Spleen (tissue), 11 donors: ENCODE data around the gene TBC1D10A. TPM values are rescaled to one million over a fixed set of nuclear protein-coding genes. Genes with fewer than 3 reads are reported as not detected.
A peak's percentile ranks its signal among the peaks of the same experiment; 100 is the strongest.

Experiments used
- DNase-seq: peaks from one replicate; pipeline ENCODE4 v3.0.0-alpha.2; 2020
- H3K27ac ChIP-seq, 8 donors: fragments of 200-600 bp; sonication (generic) in 7 of 8; 1 replicate in 4 of 8; 2 replicates in 4 of 8; pipeline versions ENCODE4 v1.5.0 to v1.8.0; 2016 to 2021; ENCODE audit warnings: inconsistent platforms in 4 of 8, mild to moderate bottlenecking in 4 of 8, moderate library complexity in 1 of 8
- H3K27me3 ChIP-seq, 7 donors: fragments of 200-600 bp; sonication (generic) in 6 of 7; replicated peaks in 1 of 7; 1 replicate in 4 of 7; 2 replicates in 3 of 7; pipeline versions ENCODE4 v1.5.0 to v1.8.0; 2016 to 2021; ENCODE audit warnings: inconsistent platforms in 3 of 7, mild to moderate bottlenecking in 1 of 7
- H3K36me3 ChIP-seq, 6 donors: fragments of 200-600 bp; sonication (generic) in 5 of 6; 1 replicate in 4 of 6; 2 replicates in 2 of 6; pipeline versions ENCODE4 v1.5.0 to v1.8.0; 2016 to 2021; ENCODE audit warnings: inconsistent platforms in 2 of 6
- H3K4me1 ChIP-seq, 6 donors: fragments of 200-600 bp; sonication (generic) in 5 of 6; 1 replicate in 3 of 6; 2 replicates in 3 of 6; pipeline versions ENCODE4 v1.5.0 to v1.8.0; 2016 to 2021; ENCODE audit warnings: inconsistent platforms in 3 of 6
- H3K4me3 ChIP-seq, 8 donors: fragments of 200-600 bp; sonication (generic) in 7 of 8; 1 replicate in 4 of 8; 2 replicates in 4 of 8; pipeline versions ENCODE4 v1.5.0 to v1.8.0; 2016 to 2021; ENCODE audit warnings: inconsistent platforms in 4 of 8, mild to moderate bottlenecking in 4 of 8, moderate library complexity in 2 of 8
- H3K9me3 ChIP-seq, 8 donors: fragments of 200-600 bp; sonication (generic) in 7 of 8; 1 replicate in 4 of 8; 2 replicates in 4 of 8; pipeline versions ENCODE4 v1.5.0 to v1.8.0; 2016 to 2021; ENCODE audit warnings: inconsistent platforms in 4 of 8
- CTCF ChIP-seq, 11 experiments: fragments of 200-600 bp in 7 of 11; fragments of 450-650 bp in 4 of 11; sonication (generic) in 4 of 11; IDR thresholded peaks in 8 of 11; conservative IDR thresholded peaks in 3 of 11; 1 replicate in 7 of 11; 2 replicates in 4 of 11; pipeline versions ENCODE4 v1.4.0 to v1.8.0; 2016 to 2021; ENCODE audit warnings: antibody characterized with exemption in 11 of 11, inconsistent platforms in 4 of 11, mild to moderate bottlenecking in 1 of 11
- POLR2A ChIP-seq, 3 donors: fragments of 450-650 bp; IDR thresholded peaks; one replicate each; pipeline ENCODE4 v1.5.1; 2017; ENCODE audit warnings: antibody characterized with exemption in 3 of 3, mild to moderate bottlenecking in 1 of 3
- POLR2AphosphoS5 ChIP-seq, 3 donors: sonication (generic); formaldehyde crosslinking; IDR thresholded peaks; one replicate each; pipeline ENCODE4 v1.5.1; 2017; ENCODE audit warnings: antibody characterized with exemption in 3 of 3
- WGBS, 5 donors: extraction: QIAGEN DNeasy Blood & Tissue Kit in 3 of 5; methylation state at CpG; one replicate each; pipeline versions ENCODE4 v1.1.5 to v1.1.7; 2013 to 2018; 5-methylcytosine and 5-hydroxymethylcytosine counted together
- intact Hi-C: fragments of 100-400 bp; cut with DNase I; formaldehyde crosslinking; loops from one replicate; pipeline ENCODE4 v1.15.0; 2023; ENCODE audit warnings: low total_unique reads
- polyA plus RNA-seq, 3 donors: library from polyadenylated mRNA; stranded (reverse); fragments of 200-250 nt; gene quantifications; one replicate each; pipeline ENCODE4 v1.2.1, GENCODE V29; 2013
- total RNA-seq, 7 donors: library from RNA; depleted of rRNA in 3 of 7; stranded (reverse); fragments of >200 nt in 3 of 7; fragmentation: NEBNext Ultra II Directional in 4 of 7; extraction: Animal tissue kit (Norgen Biotek cat#: 25700) in 4 of 7; gene quantifications; one replicate each; pipeline versions ENCODE4 v1.1.0 to v1.2.1, GENCODE V29; 2016 to 2021
- donor health status: healthy with polysubstance abuse.
- donor health status: DM: no; HTN: no; CAD: no; lungs with moderate emphysema.
- donor health status: DM: no; HTN: no; CAD: no.
- donor health status: Bipolar disorder and iron deficiency.
- donor health status: healthy.
- donor health status: DM: no; HTN: no; CAD: no.
- donor health status: DM: yes; HTN: yes; CAD: no.

TBC1D10A gene
- total and polyA plus RNA-seq, 10 donors, result 21.1 to 46.4 (median 33.1) TPM

- 39 to 64% (median 52%) methylated on average over 8 of the region's 8 CpGs for WGBS, 5 donors
- Histone ChIP-seq H3K4me3 (peak overlapping the region in 1 of 8 donors; percentile 13), H3K4me1 (peaks cover 0 to 35% (median 22%) of the 10 kb centered on the region in 6 donors), H3K36me3 (peaks cover 0 to 19% (median 0%) of the 10 kb centered on the region in 6 donors), H3K27me3 (no peaks in the 10 kb centered on the region), H3K27ac (peak overlapping the region in 7 of 8 donors; percentile 51 to 82 (median 65)), H3K9me3 (no peaks in the 10 kb centered on the region)
- intact Hi-C loops, result no loop called here
- peak in 1 of 3 donors; percentile 34 for TF ChIP-seq POLR2AphosphoS5 (IDR thresholded peaks at IDR 0.05)
- no peak for TF ChIP-seq CTCF (IDR thresholded peaks at IDR 0.05 in 8 of 11, conservative IDR thresholded peaks at IDR 0.05 in 3 of 11)
- no peak for TF ChIP-seq POLR2A (IDR thresholded peaks at IDR 0.05)
- no peak for DNase-seq
Observed at GRCh38 chr22:30372915-30373314, 46.2 kb upstream of the TBC1D10A start.

- Histone ChIP-seq H3K27ac (peak overlapping the region in 1 of 8 donors; percentile 82), H3K4me1 (peaks cover 0 to 35% (median 22%) of the 10 kb centered on the region in 6 donors), H3K27me3 (no peaks in the 10 kb centered on the region), H3K9me3 (no peaks in the 10 kb centered on the region), H3K36me3 (peaks cover 0 to 10% (median 0%) of the 10 kb centered on the region in 6 donors), H3K4me3 (no peak overlapping the region)
- WGBS, 5 donors, result 89 to 92% (median 90%) methylated on average over 12 to 13 of the region's 13 CpGs
- intact Hi-C loops, result no loop called here
- DNase-seq, result no peak
- TF ChIP-seq POLR2A (IDR thresholded peaks at IDR 0.05), result no peak
- no peak for TF ChIP-seq POLR2AphosphoS5 (IDR thresholded peaks at IDR 0.05)
- no peak for TF ChIP-seq CTCF (IDR thresholded peaks at IDR 0.05 in 8 of 11, conservative IDR thresholded peaks at IDR 0.05 in 3 of 11)
Observed at GRCh38 chr22:30371981-30372380, 45.2 kb upstream of the TBC1D10A start.

GRCh38 chr22:30371321-30371720 is 44.6 kb upstream of the TBC1D10A start:
- H3K27ac ChIP-seq, result no peak overlapping the region
- WGBS, 5 donors, result 89 to 96% (median 95%) methylated on average over 9 of the region's 9 CpGs; no CpG with 5 or more reads in 1 of the 5 donors
- no peaks in the 10 kb centered on the region for H3K27me3 ChIP-seq
- peaks cover 0 to 8% (median 0%) of the 10 kb centered on the region in 6 donors for H3K36me3 ChIP-seq
- no peak for DNase-seq
- peaks cover 0 to 35% (median 22%) of the 10 kb centered on the region in 6 donors for H3K4me1 ChIP-seq
- intact Hi-C loops, result no loop called here
- H3K9me3 ChIP-seq, result no peaks in the 10 kb centered on the region
- TF ChIP-seq CTCF (IDR thresholded peaks at IDR 0.05 in 8 of 11, conservative IDR thresholded peaks at IDR 0.05 in 3 of 11) (no peak), POLR2A (IDR thresholded peaks at IDR 0.05) (no peak), POLR2AphosphoS5 (IDR thresholded peaks at IDR 0.05) (no peak)
- no peak overlapping the region for H3K4me3 ChIP-seq

GRCh38 chr22:30370641-30371230 is 44.0 kb upstream of the TBC1D10A start:
- Histone ChIP-seq H3K36me3 (peaks cover 0 to 13% (median 0%) of the 10 kb centered on the region in 6 donors), H3K27me3 (no peaks in the 10 kb centered on the region), H3K4me1 (peaks cover 0 to 35% (median 22%) of the 10 kb centered on the region in 6 donors), H3K27ac (no peak overlapping the region), H3K4me3 (no peak overlapping the region), H3K9me3 (no peaks in the 10 kb centered on the region)
- 80 to 93% (median 89%) methylated on average over 19 of the region's 19 CpGs for WGBS, 5 donors
- intact Hi-C loops, result no loop called here
- no peak for DNase-seq
- TF ChIP-seq CTCF (IDR thresholded peaks at IDR 0.05 in 8 of 11, conservative IDR thresholded peaks at IDR 0.05 in 3 of 11) (no peak), POLR2AphosphoS5 (IDR thresholded peaks at IDR 0.05) (peak in 1 of 3 donors; percentile 27), POLR2A (IDR thresholded peaks at IDR 0.05) (no peak)
